ENCODE results near the gene KAT6B. TPM values are rescaled to one million over a fixed set of nuclear protein-coding genes. Genes with fewer than 3 reads are reported as not detected.
A peak's percentile ranks its signal among the peaks of the same experiment; 100 is the strongest.

KAT6B gene
- total and polyA plus RNA-seq, 2 donors: 12.2 to 22.1 TPM

DNA sequence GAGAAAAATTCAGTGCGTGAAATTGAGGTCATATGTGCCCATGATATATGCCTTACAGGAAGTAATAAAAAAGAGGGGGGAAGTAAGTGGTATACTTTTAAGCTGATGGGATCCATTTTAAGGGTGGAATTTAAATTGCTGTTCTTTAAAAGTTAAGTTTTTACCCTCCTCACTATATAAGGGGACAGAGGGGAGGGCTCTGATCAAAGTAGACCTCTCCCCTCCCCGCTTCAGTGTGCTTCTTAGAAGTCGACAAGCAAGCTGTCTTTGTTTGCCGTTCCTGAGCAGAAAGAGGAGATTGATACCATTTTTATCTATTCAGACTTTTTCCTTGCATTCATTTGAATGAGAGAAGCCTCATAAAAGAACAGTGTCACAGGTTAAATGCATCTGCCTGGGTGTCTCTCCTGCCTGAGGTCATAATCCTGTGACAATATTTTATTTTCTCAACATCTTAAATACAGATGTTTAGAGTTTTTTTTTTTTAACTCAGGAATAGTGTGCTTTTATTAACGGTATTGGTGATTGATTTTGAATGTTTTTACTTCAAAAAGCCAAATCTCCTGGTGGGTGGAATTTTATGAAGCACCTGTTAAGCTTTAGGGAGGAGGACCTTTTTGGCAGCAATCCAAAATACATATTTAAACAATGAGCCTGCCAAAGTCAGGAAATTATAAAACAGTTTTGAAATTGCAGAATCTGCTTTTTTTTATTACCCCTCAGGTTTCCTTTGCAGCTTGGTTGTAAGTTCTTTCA lies 141.7 kb downstream of the KAT6B start:
- no peaks in the 10 kb centered on the region for H3K9me3 ChIP-seq (ENCODE audit: control insufficient read depth in 2 of 2, insufficient read depth in 1 of 2, low read length in 1 of 2)
- peaks cover 11 to 16% of the 10 kb centered on the region in 2 donors for H3K4me1 ChIP-seq (ENCODE audit: control insufficient read depth in 2 of 2, insufficient read depth in 2 of 2, low read length in 2 of 2)
- WGBS: 7% methylated on average over 5 of the region's 5 CpGs
- H3K27ac ChIP-seq (ENCODE audit: low read depth in 1 of 2, low read length in 1 of 2): peak overlapping the region; percentile 66 to 71
- no peaks in the 10 kb centered on the region for H3K27me3 ChIP-seq (ENCODE audit: control insufficient read depth in 2 of 2, insufficient read depth in 1 of 2, low read length in 1 of 2)
- no peak overlapping the region for H3K4me3 ChIP-seq (ENCODE audit: low read length in 2 of 2)
- peak in 4 of 9 donors; percentile 7 to 54 (median 19) for DNase-seq (ENCODE audit: low read depth in 6 of 9, low spot score in 9 of 9)
- H3K36me3 ChIP-seq (ENCODE audit: control insufficient read depth in 2 of 2, insufficient read depth in 2 of 2, low read length in 1 of 2): peaks cover 5 to 14% of the 10 kb centered on the region in 2 donors

DNA sequence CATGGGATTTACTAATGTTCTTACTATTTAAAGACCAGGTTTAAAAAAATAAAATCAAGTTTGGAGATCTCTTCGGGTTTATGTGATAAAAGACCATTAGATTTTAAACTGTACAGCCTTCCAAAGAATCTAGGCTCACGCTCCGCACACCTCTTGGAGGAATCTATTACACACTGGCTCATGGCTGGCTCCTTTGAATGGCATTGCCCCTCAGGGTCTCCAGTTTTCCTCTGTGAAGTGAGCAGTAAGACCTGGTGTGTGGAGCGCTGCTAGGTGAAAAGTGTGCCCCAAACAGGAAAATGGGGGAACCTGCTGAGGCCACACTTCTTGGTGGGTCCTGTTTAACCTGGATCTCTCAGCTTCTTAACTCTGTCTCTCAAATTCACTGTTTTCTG lies 142.3 kb downstream of the KAT6B start:
- peak in 1 of 9 donors; percentile 10 for DNase-seq (ENCODE audit: low read depth in 6 of 9, low spot score in 9 of 9)
- Histone ChIP-seq H3K9me3 (ENCODE audit: control insufficient read depth in 2 of 2, insufficient read depth in 1 of 2, low read length in 1 of 2) (no peaks in the 10 kb centered on the region), H3K27me3 (ENCODE audit: control insufficient read depth in 2 of 2, insufficient read depth in 1 of 2, low read length in 1 of 2) (no peaks in the 10 kb centered on the region), H3K36me3 (ENCODE audit: control insufficient read depth in 2 of 2, insufficient read depth in 2 of 2, low read length in 1 of 2) (peaks cover 5 to 18% of the 10 kb centered on the region in 2 donors), H3K4me1 (ENCODE audit: control insufficient read depth in 2 of 2, insufficient read depth in 2 of 2, low read length in 2 of 2) (peaks cover 11 to 16% of the 10 kb centered on the region in 2 donors), H3K4me3 (ENCODE audit: low read length in 2 of 2) (no peak overlapping the region), H3K27ac (ENCODE audit: low read depth in 1 of 2, low read length in 1 of 2) (peak overlapping the region; percentile 6 to 47)
- WGBS: 63% methylated on average over 4 of the region's 4 CpGs

DNA sequence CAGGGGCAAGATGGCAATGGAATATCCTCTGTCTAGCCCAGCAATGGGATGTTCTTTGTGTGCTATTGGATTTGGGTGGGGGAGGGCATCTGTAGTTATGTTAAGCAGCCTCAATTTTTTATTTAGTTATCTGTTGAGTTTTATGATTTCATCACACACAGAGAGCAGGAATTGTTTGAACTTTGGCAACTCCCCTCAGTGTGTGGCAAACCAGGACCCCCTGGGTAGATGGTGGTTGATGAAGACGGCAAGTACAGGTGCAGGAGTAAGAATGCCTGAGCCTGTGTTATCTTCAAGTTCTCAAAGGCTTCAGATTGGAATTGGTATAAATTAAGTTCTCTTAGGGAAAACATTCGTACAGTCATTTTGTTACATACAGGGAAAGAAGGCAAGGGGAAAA lies 142.7 kb downstream of the KAT6B start:
- Histone ChIP-seq H3K36me3 (ENCODE audit: control insufficient read depth in 2 of 2, insufficient read depth in 2 of 2, low read length in 1 of 2) (peaks cover 5 to 21% of the 10 kb centered on the region in 2 donors), H3K27ac (ENCODE audit: low read depth in 1 of 2, low read length in 1 of 2) (peak overlapping the region; percentile 6 to 47), H3K27me3 (ENCODE audit: control insufficient read depth in 2 of 2, insufficient read depth in 1 of 2, low read length in 1 of 2) (no peaks in the 10 kb centered on the region), H3K4me3 (ENCODE audit: low read length in 2 of 2) (no peak overlapping the region), H3K9me3 (ENCODE audit: control insufficient read depth in 2 of 2, insufficient read depth in 1 of 2, low read length in 1 of 2) (no peaks in the 10 kb centered on the region), H3K4me1 (ENCODE audit: control insufficient read depth in 2 of 2, insufficient read depth in 2 of 2, low read length in 2 of 2) (peaks cover 11 to 16% of the 10 kb centered on the region in 2 donors)
- peak in 2 of 9 donors; percentile 16 to 49 for DNase-seq (ENCODE audit: low read depth in 6 of 9, low spot score in 9 of 9)
- 45% methylated on average over 2 of the region's 2 CpGs for WGBS

DNA sequence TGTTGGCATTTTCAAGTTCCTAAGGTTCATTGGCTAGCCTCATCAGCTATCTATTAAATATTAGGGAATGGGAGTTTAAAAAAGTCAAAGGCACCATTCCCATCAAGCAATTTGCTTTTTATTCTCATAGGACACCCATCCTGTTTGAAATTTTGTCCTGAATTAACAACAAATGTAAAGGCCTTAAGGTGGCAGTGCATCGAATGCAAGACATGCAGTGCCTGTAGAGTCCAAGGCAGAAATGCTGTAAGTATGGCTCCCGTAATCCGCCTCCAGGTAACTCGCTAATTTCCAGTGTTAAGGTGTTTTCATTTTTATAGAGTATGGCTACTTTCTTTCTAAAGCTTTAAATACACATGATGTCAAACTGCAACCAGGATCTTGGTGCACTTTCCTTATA lies 143.1 kb downstream of the KAT6B start:
- H3K9me3 ChIP-seq (ENCODE audit: control insufficient read depth in 2 of 2, insufficient read depth in 1 of 2, low read length in 1 of 2): no peaks in the 10 kb centered on the region
- H3K4me1 ChIP-seq (ENCODE audit: control insufficient read depth in 2 of 2, insufficient read depth in 2 of 2, low read length in 2 of 2): peaks cover 11 to 16% of the 10 kb centered on the region in 2 donors
- H3K36me3 ChIP-seq (ENCODE audit: control insufficient read depth in 2 of 2, insufficient read depth in 2 of 2, low read length in 1 of 2): peaks cover 9 to 20% of the 10 kb centered on the region in 2 donors
- H3K27ac ChIP-seq (ENCODE audit: low read depth in 1 of 2, low read length in 1 of 2): no peak overlapping the region
- H3K27me3 ChIP-seq (ENCODE audit: control insufficient read depth in 2 of 2, insufficient read depth in 1 of 2, low read length in 1 of 2): no peaks in the 10 kb centered on the region
- no peak overlapping the region for H3K4me3 ChIP-seq (ENCODE audit: low read length in 2 of 2)
- WGBS: 96% methylated on average over 4 of the region's 4 CpGs
- DNase-seq (ENCODE audit: low read depth in 6 of 9, low spot score in 9 of 9): peak in 1 of 9 donors; percentile 11

DNA sequence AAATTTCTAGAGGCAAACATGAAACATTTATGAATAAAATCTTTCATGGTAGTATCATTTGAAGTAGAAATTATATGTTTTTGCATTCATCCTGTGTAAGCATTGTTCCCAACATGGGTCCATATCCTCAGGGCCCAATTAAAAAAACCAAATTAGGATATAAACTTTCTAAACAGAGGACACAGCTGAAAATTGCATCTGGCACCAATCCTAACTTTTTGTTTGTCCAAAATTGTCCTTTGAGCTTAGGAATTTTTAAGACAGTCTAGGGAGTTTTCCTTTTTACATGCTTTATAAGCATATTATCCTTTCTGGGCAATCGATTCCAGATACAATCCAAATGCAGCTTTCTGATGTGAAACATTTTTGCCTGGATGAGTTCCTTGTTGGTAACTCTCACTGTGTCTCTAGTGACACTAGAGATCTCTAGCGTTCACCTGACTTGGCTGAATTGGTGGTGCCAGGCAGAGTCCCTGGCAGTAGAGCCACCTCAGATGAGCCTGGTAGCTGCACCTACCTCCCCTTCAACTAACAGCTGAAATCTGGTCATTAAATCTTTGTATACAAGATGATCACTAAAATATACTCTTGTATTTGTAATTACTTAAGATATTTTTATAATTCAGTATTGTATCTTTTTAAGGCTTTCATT lies 147.5 kb downstream of the KAT6B start:
- Histone ChIP-seq H3K36me3 (ENCODE audit: control insufficient read depth in 2 of 2, insufficient read depth in 2 of 2, low read length in 1 of 2) (peaks cover 25 to 43% of the 10 kb centered on the region in 2 donors), H3K9me3 (ENCODE audit: control insufficient read depth in 2 of 2, insufficient read depth in 1 of 2, low read length in 1 of 2) (no peaks in the 10 kb centered on the region), H3K4me3 (ENCODE audit: low read length in 2 of 2) (no peak overlapping the region), H3K4me1 (ENCODE audit: control insufficient read depth in 2 of 2, insufficient read depth in 2 of 2, low read length in 2 of 2) (peaks cover 11 to 13% of the 10 kb centered on the region in 2 donors), H3K27me3 (ENCODE audit: control insufficient read depth in 2 of 2, insufficient read depth in 1 of 2, low read length in 1 of 2) (no peaks in the 10 kb centered on the region), H3K27ac (ENCODE audit: low read depth in 1 of 2, low read length in 1 of 2) (no peak overlapping the region)
- DNase-seq (ENCODE audit: low read depth in 6 of 9, low spot score in 9 of 9): no peak
- 98% methylated on average over 2 of the region's 2 CpGs for WGBS

DNA sequence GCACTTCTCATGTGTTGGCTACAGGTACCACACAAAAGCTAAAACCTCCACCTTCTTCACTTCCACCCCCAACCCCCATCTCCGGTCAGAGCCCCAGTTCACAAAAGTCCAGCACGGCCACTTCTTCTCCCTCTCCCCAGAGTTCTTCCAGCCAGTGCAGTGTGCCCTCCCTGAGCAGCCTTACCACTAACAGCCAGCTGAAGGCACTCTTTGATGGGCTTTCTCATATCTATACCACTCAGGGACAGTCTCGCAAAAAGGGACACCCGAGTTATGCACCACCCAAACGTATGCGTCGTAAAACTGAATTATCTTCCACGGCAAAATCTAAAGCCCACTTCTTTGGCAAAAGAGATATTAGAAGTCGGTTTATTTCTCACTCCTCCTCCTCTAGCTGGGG lies 149.4 kb downstream of the KAT6B start:
- no peak for DNase-seq (ENCODE audit: low read depth in 6 of 9, low spot score in 9 of 9)
- Histone ChIP-seq H3K4me3 (ENCODE audit: low read length in 2 of 2) (no peak overlapping the region), H3K36me3 (ENCODE audit: control insufficient read depth in 2 of 2, insufficient read depth in 2 of 2, low read length in 1 of 2) (peaks cover 25 to 51% of the 10 kb centered on the region in 2 donors)

DNA sequence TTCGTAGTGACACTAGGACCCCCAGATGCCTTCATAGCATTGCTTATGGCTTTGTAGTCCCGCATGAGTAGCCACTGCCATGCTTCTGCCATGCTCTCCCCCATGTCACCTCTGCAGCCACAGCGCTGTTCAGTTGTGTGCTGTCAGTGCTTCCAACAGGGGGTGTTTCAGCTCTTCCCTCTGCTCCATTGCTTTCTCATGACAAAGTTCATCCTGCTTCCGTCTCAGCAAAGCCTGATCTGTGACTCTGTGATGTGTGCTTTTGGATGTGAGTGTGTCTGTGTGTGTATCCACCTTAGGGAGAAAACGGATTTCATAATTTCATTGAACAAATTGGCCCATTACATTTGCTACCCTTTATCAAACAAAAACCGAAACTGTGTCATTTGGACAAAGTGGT lies 150.2 kb downstream of the KAT6B start:
- WGBS: 96% methylated on average over 6 of the region's 6 CpGs
- DNase-seq (ENCODE audit: low read depth in 6 of 9, low spot score in 9 of 9): no peak
- Histone ChIP-seq H3K27ac (ENCODE audit: low read depth in 1 of 2, low read length in 1 of 2) (no peak overlapping the region), H3K27me3 (ENCODE audit: control insufficient read depth in 2 of 2, insufficient read depth in 1 of 2, low read length in 1 of 2) (no peaks in the 10 kb centered on the region), H3K36me3 (ENCODE audit: control insufficient read depth in 2 of 2, insufficient read depth in 2 of 2, low read length in 1 of 2) (peaks cover 25 to 51% of the 10 kb centered on the region in 2 donors), H3K9me3 (ENCODE audit: control insufficient read depth in 2 of 2, insufficient read depth in 1 of 2, low read length in 1 of 2) (no peaks in the 10 kb centered on the region), H3K4me1 (ENCODE audit: control insufficient read depth in 2 of 2, insufficient read depth in 2 of 2, low read length in 2 of 2) (peaks cover 3 to 6% of the 10 kb centered on the region in 2 donors), H3K4me3 (ENCODE audit: low read length in 2 of 2) (no peak overlapping the region)

More for the DNA sequence above, 149.4 kb downstream of the KAT6B start:
- Histone ChIP-seq H3K27me3 (ENCODE audit: control insufficient read depth in 2 of 2, insufficient read depth in 1 of 2, low read length in 1 of 2) (no peaks in the 10 kb centered on the region), H3K4me1 (ENCODE audit: control insufficient read depth in 2 of 2, insufficient read depth in 2 of 2, low read length in 2 of 2) (peaks cover 3 to 6% of the 10 kb centered on the region in 2 donors), H3K27ac (ENCODE audit: low read depth in 1 of 2, low read length in 1 of 2) (no peak overlapping the region), H3K9me3 (ENCODE audit: control insufficient read depth in 2 of 2, insufficient read depth in 1 of 2, low read length in 1 of 2) (no peaks in the 10 kb centered on the region)
- 97% methylated on average over 9 of the region's 9 CpGs for WGBS

DNA sequence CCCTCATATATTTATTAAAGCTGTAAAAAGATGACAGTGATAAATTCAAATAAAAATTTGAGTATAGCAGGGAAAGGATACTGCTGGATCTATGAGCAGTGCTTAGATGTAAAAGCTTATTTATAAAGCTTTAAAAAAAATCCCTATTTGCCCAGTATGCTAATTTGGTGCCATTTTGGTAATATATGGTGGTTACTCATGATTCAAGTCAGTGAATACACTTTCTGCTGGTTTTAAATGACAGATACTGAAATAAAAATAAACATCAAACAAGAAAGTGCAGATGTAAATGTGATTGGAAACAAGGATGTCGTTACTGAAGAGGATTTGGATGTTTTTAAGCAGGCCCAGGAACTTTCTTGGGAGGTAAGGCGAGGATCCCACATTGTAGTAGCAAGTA lies 150.7 kb downstream of the KAT6B start:
- Histone ChIP-seq H3K27me3 (ENCODE audit: control insufficient read depth in 2 of 2, insufficient read depth in 1 of 2, low read length in 1 of 2) (no peaks in the 10 kb centered on the region), H3K36me3 (ENCODE audit: control insufficient read depth in 2 of 2, insufficient read depth in 2 of 2, low read length in 1 of 2) (peaks cover 25 to 50% of the 10 kb centered on the region in 2 donors), H3K27ac (ENCODE audit: low read depth in 1 of 2, low read length in 1 of 2) (no peak overlapping the region), H3K4me1 (ENCODE audit: control insufficient read depth in 2 of 2, insufficient read depth in 2 of 2, low read length in 2 of 2) (peaks cover 3 to 6% of the 10 kb centered on the region in 2 donors), H3K4me3 (ENCODE audit: low read length in 2 of 2) (no peak overlapping the region), H3K9me3 (ENCODE audit: control insufficient read depth in 2 of 2, insufficient read depth in 1 of 2, low read length in 1 of 2) (no peaks in the 10 kb centered on the region)
- WGBS: 94% methylated on average over 2 of the region's 2 CpGs
- no peak for DNase-seq (ENCODE audit: low read depth in 6 of 9, low spot score in 9 of 9)

Data from thymus (tissue), 11 donors.